PC-3 (cell line): ENCODE measurements around the gene TEAD3. TPM values are rescaled to one million over a fixed set of nuclear protein-coding genes. Genes with fewer than 3 reads are reported as not detected.

Source experiments
- ATAC-seq: fragments of 200-7000 bp; cut with Tn5 transposase; 2 replicates; pipeline ENCODE4 v1.9.1; 2020; ENCODE audit warnings: mild to moderate bottlenecking, moderate library complexity
- BruUV-seq: library from RNA; stranded (reverse); fragments of 400-500 nt; replicated peaks from 2 replicates; lab custom pipeline; 2021; lab: Mats Ljungman, UMichigan
- CTCF ChIA-PET: fragments of 300-600 bp; sonication (Branson Sonifier 250); formaldehyde crosslinking; loops from one replicate; lab custom pipeline; 2022; ENCODE audit warnings: antibody characterized with exemption; lab: Charles Lee
- POLR2A ChIA-PET: fragments of 300-600 bp; sonication (Branson Sonifier 250); formaldehyde crosslinking; loops from one replicate; lab custom pipeline; 2022; ENCODE audit warnings: antibody characterized with exemption; ENCODE audit not compliant: unreplicated experiment; lab: Charles Lee
- DNase-seq: peaks from one replicate; pipeline ENCODE4 v3.0.0-alpha.2; 2015
- H2AFZ ChIP-seq: fragments of 300-600 bp; sonication (generic); 2 replicates; pipeline ENCODE4 v1.6.0; 2016; ENCODE audit warnings: antibody characterized with exemption, low read length
- H3F3A ChIP-seq: fragments of 300-600 bp; sonication (generic); one replicate; pipeline ENCODE4 v1.6.0; 2017; ENCODE audit warnings: antibody characterized with exemption, low read length, control low read depth, mild to moderate bottlenecking; ENCODE audit not compliant: unreplicated experiment
- H3K27ac ChIP-seq: fragments of 300-600 bp; sonication (generic); 2 replicates; pipeline ENCODE4 v1.5.1; 2016; ENCODE audit warnings: mild to moderate bottlenecking, low read length
- H3K27me3 ChIP-seq: fragments of 300-600 bp; sonication (generic); 2 replicates; pipeline ENCODE4 v1.6.1; 2016; ENCODE audit warnings: low read length, mixed read lengths
- H3K36me3 ChIP-seq: fragments of 300-600 bp; sonication (generic); 2 replicates; pipeline ENCODE4 v1.6.1; 2016; ENCODE audit warnings: low read depth, mixed run types, low read length, mixed read lengths
- H3K4me1 ChIP-seq: fragments of 300-600 bp; sonication (generic); 2 replicates; pipeline ENCODE4 v1.5.1; 2016; ENCODE audit warnings: low read length; ENCODE audit not compliant: insufficient read depth
- H3K4me2 ChIP-seq: fragments of 300-600 bp; sonication (generic); 2 replicates; pipeline ENCODE4 v1.6.0; 2016; ENCODE audit warnings: low read length
- H3K4me3 ChIP-seq: fragments of 300-600 bp; sonication (generic); 2 replicates; pipeline ENCODE4 v1.5.1; 2016; ENCODE audit warnings: mild to moderate bottlenecking, low read length, mixed read lengths
- H3K79me2 ChIP-seq: fragments of 300-600 bp; sonication (generic); 2 replicates; pipeline ENCODE4 v1.6.1; 2017; ENCODE audit warnings: low read length, mixed read lengths
- H3K9ac ChIP-seq: fragments of 300-600 bp; sonication (generic); 2 replicates; pipeline ENCODE4 v1.6.0; 2016; ENCODE audit warnings: mild to moderate bottlenecking, low read length
- H3K9me2 ChIP-seq: fragments of 300-600 bp; sonication (generic); replicated peaks from 2 replicates; pipeline ENCODE4 v1.6.1; 2016; ENCODE audit warnings: mixed run types, low read length, mixed read lengths
- H3K9me3 ChIP-seq: fragments of 300-600 bp; sonication (generic); 2 replicates; pipeline ENCODE4 v1.6.1; 2016; ENCODE audit warnings: low read length, mixed read lengths
- H4K20me1 ChIP-seq: fragments of 300-600 bp; sonication (generic); 2 replicates; pipeline ENCODE4 v1.6.1; 2016; ENCODE audit warnings: low read length, mixed read lengths
- EZH2 ChIP-seq: fragments of 300-600 bp; sonication (generic); IDR thresholded peaks from one replicate; pipeline ENCODE4 v1.6.1; 2017; ENCODE audit warnings: antibody characterized with exemption, mild to moderate bottlenecking, low read length; ENCODE audit not compliant: unreplicated experiment
- EZH2phosphoT487 ChIP-seq: fragments of 300-600 bp; sonication (generic); IDR thresholded peaks from 2 replicates; pipeline ENCODE4 v1.6.1; 2018; ENCODE audit warnings: mild to moderate bottlenecking, antibody characterized with exemption, low read length, borderline replicate concordance
- intact Hi-C: fragments of 100-400 bp; cut with micrococcal nuclease; formaldehyde crosslinking; loops from 2 replicates; pipeline ENCODE4 v1.9.0; 2023
- total RNA-seq: library from RNA; depleted of rRNA; stranded (reverse); fragments of >200 nt; gene quantifications from 2 replicates; pipeline ENCODE4 v1.2.3, GENCODE V29; 2014
- TF ChIP-seq, protein P1 (sequence below): fragments of 300-600 bp; sonication (generic); conservative IDR thresholded peaks from 2 replicates; pipeline ENCODE4 v1.5.1; 2017; ENCODE audit warnings: antibody characterized with exemption, low read depth, mild to moderate bottlenecking, low read length

TEAD3 gene
- total RNA-seq, 1 experiment from 2014 or later: 9.2 TPM

DNA sequence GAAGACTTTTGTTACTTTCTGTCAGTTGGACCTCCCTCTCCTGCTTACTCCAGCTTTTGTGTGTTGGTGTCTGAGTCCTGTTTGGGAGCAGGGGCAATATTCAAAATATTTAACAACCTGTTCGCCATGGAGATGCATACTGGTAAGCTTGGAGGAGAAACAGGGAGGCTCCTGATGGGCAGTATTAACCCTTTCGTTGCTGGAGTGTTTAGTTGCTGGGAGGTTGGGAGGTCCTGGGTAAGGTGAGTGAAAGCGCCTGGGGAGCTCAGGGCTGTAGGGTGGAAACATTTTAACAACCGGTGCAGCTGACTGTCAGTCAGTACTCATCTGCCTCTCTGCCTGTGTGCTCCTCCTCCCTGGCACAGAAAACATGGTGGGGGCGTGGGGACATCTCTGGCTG lies 11.7 kb upstream of the TEAD3 start:
- H2AFZ ChIP-seq: no peak overlapping the region
- no peak for ATAC-seq
- no peak overlapping the region for H3K27ac ChIP-seq
- H3K9me3 ChIP-seq: no peaks in the 10 kb centered on the region
- no peaks in the 10 kb centered on the region for H3K9me2 ChIP-seq
- H3K79me2 ChIP-seq: no peaks in the 10 kb centered on the region
- H3K4me1 ChIP-seq: no peaks in the 10 kb centered on the region
- TF ChIP-seq, protein P1, sequence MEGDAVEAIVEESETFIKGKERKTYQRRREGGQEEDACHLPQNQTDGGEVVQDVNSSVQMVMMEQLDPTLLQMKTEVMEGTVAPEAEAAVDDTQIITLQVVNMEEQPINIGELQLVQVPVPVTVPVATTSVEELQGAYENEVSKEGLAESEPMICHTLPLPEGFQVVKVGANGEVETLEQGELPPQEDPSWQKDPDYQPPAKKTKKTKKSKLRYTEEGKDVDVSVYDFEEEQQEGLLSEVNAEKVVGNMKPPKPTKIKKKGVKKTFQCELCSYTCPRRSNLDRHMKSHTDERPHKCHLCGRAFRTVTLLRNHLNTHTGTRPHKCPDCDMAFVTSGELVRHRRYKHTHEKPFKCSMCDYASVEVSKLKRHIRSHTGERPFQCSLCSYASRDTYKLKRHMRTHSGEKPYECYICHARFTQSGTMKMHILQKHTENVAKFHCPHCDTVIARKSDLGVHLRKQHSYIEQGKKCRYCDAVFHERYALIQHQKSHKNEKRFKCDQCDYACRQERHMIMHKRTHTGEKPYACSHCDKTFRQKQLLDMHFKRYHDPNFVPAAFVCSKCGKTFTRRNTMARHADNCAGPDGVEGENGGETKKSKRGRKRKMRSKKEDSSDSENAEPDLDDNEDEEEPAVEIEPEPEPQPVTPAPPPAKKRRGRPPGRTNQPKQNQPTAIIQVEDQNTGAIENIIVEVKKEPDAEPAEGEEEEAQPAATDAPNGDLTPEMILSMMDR: no peak
- TF ChIP-seq EZH2: no peak
- no peak overlapping the region for H3K4me2 ChIP-seq
- intact Hi-C loops: no loop called here
- ChIA-PET CTCF (no interaction called here), POLR2A (interaction anchor here (0.6 kb wide), 1 partner anchor 52 kb away, joined by 3 read pairs; no protein-coding TSS in a partner anchor)
- no peak overlapping the region for H3K4me3 ChIP-seq
- no peak overlapping the region for H3K9ac ChIP-seq
- no peaks in the 10 kb centered on the region for H3F3A ChIP-seq
- no peaks in the 10 kb centered on the region for H3K36me3 ChIP-seq
- BruUV-seq: no TSS peak
- no peaks in the 10 kb centered on the region for H3K27me3 ChIP-seq
- no peaks in the 10 kb centered on the region for H4K20me1 ChIP-seq
- no peak for DNase-seq

DNA sequence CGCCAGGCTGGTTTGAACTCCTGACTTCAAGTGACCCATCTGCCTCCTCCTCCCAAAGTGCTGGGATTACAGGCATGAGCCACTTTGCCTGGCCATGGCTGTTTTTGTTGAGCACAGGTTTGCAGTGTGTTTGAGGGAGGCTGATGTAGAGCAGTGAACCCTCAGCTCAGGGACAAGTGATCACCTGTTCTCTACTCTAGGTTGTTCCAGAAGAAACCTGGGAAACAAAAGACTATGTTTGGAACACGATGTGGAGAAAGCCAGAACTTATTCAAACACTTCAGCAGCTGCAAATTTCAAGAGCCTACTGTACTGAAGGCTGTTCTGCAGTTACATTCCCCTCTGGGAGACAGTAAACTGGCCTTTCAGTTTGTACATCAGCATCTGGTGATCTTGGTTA lies 11.1 kb upstream of the TEAD3 start:
- Histone ChIP-seq H3K9me3 (no peaks in the 10 kb centered on the region), H4K20me1 (no peaks in the 10 kb centered on the region), H3K4me1 (no peaks in the 10 kb centered on the region), H2AFZ (no peak overlapping the region), H3K9ac (no peak overlapping the region), H3K36me3 (no peaks in the 10 kb centered on the region), H3K27me3 (no peaks in the 10 kb centered on the region), H3K27ac (no peak overlapping the region), H3K4me3 (no peak overlapping the region), H3F3A (no peaks in the 10 kb centered on the region), H3K9me2 (no peaks in the 10 kb centered on the region), H3K4me2 (no peak overlapping the region), H3K79me2 (no peaks in the 10 kb centered on the region)
- TF ChIP-seq, protein P1: no peak
- TF ChIP-seq EZH2 (no peak), EZH2phosphoT487 (no peak)
- intact Hi-C loops: no loop called here
- POLR2A ChIA-PET: interaction anchor here (0.6 kb wide), 1 partner anchor 53 kb away, joined by 3 read pairs; no protein-coding TSS in a partner anchor
- ATAC-seq (0 out of 2 replicates have a peak, but pooled peaks have one; percentile 24), DNase-seq (no peak)
- BruUV-seq: no TSS peak
- CTCF ChIA-PET: no interaction called here

DNA sequence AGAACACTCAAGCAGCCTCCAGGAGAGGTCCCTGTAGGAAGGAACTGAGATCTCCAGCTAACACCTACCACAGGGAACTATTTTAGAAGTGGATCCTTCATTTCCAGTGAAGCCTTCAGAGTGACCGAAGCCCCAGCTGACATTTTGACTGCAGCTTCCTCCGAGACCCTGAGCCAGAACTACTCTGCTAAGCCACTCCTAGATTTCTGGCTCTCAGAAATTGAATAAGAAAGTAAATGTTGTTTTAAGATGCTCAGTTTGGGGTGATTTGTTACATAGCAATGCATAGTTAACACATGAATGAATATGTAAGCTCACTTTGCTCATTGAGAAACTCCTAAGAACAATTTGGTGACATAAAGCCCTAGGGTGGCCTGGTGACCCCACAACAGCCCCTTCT lies 10.3 kb upstream of the TEAD3 start:
- no peaks in the 10 kb centered on the region for H4K20me1 ChIP-seq
- BruUV-seq: no TSS peak
- no peaks in the 10 kb centered on the region for H3K9me3 ChIP-seq
- H3K4me3 ChIP-seq: no peak overlapping the region
- TF ChIP-seq EZH2: no peak
- TF ChIP-seq, protein P1: no peak
- TF ChIP-seq EZH2phosphoT487: no peak
- no peaks in the 10 kb centered on the region for H3K4me1 ChIP-seq
- H3K36me3 ChIP-seq: no peaks in the 10 kb centered on the region
- H3K79me2 ChIP-seq: no peaks in the 10 kb centered on the region
- DNase-seq: no peak
- no peak overlapping the region for H2AFZ ChIP-seq
- H3K9ac ChIP-seq: no peak overlapping the region
- H3K9me2 ChIP-seq: no peaks in the 10 kb centered on the region
- no peak overlapping the region for H3K4me2 ChIP-seq
- intact Hi-C loops: no loop called here
- ATAC-seq: no peak
- ChIA-PET POLR2A (no interaction called here), CTCF (no interaction called here)
- no peaks in the 10 kb centered on the region for H3K27me3 ChIP-seq
- no peaks in the 10 kb centered on the region for H3F3A ChIP-seq
- H3K27ac ChIP-seq: no peak overlapping the region
